NCI-H460 (cell line): ENCODE measurements around the gene TTF1. TPM values are rescaled to one million over a fixed set of nuclear protein-coding genes. Genes with fewer than 3 reads are reported as not detected.
A peak's percentile ranks its signal among the peaks of the same experiment; 100 is the strongest.

Source experiments
- DNase-seq: peaks from one replicate; pipeline ENCODE4 v3.0.0-alpha.2; 2016; ENCODE audit warnings: low read depth; ENCODE audit errors: extremely low read depth
- polyA plus RNA-seq: library from polyadenylated mRNA; depleted of rRNA; stranded (reverse); fragments of >200 nt; gene quantifications from 2 replicates; pipeline ENCODE4 v1.2.3, GENCODE V29; 2014; cell fraction: nucleus; rRNA removed
- total RNA-seq: library from RNA; depleted of rRNA; stranded (reverse); fragments of >200 nt; shearing (Covaris generic); gene quantifications from 2 replicates; pipeline ENCODE4 v1.2.3, GENCODE V29; 2014; rRNA removed

Gene TTF1
- total RNA-seq = 9.9 and 15.7 TPM in 2 replicates
- polyA plus RNA-seq = 9.7 and 11.6 TPM in 2 replicates

DNA sequence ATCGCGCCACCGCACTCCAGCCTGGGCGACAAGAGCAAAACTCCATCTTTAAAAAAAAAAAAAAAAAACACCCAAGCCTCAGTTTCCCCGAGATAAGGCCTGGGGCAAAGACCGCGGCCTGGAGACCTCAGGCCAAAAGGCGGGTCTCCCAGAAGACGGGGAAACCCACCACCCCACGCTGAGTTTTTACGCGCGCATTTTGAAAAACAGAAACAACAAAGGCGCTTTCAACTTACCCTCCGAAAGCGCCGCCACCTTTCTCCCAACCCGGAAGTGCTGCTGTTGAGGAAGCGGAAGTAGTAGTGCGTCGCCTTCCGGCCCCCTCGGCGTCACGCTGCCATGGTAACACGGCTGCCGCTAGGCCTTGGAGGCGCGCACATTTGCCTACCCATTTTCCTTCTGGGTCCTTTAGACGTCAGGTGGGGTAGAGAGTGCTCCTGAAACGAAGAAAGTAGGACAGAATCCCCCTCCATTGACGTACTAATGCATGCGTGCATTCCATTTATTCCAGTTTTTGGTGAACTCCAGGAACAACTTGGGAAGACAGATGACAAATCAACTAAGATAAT, at the start of gene TTF1:
TSS of gene TTF1 (minus strand) at position 287 of the 569 bp plus-strand sequence. CDS start 4,019 bp downstream, outside the sequence.
- DNase-seq = peak; percentile 89

DNA sequence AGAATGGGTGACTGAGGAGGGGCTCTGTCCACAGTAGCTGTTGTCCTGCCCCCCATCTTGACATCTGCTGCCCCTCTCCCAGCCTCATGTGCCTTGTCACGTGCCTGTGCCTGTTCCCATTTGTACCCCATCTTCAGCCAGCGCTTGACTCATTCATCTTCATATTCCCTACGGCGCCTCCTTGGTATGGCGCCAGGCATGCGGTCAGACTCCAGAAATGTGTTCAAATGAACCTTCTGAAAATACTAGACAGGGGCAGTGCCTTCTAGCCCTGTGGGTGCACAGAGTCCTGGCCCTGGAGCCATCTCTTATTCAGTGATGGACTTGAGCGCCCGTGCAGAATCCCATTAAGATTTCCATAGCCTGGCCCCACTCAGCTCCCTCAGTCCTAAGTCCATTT, 49.6 kb upstream of the TTF1 start:
- DNase-seq = no peak

DNA sequence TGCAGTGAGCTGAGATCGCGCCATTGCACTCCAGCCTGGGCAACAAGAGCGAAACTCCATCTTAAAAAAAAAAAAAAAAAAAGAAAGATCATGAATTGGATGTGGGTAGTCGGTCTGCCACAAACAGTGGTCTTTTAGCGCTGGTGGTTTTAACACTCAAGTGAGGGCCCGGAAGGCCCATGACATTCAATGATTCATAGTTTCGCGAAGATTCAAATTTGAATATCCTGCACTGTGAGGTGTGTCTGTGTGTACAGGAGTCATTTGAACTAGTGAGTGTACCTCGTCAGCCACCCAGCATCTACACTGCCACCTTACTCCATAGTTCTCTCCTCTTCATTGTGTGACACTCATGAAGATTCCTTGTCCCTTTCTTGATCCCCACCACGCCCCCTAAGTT, 44.6 kb upstream of the TTF1 start:
- no peak for DNase-seq

DNA sequence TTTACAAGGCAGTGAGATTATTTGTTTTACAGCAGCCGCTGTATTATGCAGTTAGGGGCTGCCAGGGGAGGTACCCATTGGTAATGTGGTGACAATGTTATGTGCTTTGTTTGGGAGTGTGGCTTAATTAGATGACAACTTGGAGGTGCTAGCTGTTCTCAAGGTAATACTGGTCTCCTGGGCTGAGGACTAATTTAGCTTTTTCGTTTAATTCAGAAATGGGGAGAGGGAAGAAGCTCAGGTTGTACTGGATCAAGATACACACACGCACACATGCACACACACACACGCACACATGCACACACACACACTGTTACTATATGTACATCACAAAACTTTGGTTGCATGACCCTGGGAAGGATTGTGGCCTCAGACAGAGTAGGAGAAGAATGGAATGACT, 41.3 kb upstream of the TTF1 start:
- no peak for DNase-seq

- no peak for DNase-seq
These were observed 40.7 kb upstream of the TTF1 start for GRCh38 chr9:132447346-132447745.

- no peak for DNase-seq
These were observed 40.2 kb upstream of the TTF1 start for GRCh38 chr9:132446887-132447286.

DNA sequence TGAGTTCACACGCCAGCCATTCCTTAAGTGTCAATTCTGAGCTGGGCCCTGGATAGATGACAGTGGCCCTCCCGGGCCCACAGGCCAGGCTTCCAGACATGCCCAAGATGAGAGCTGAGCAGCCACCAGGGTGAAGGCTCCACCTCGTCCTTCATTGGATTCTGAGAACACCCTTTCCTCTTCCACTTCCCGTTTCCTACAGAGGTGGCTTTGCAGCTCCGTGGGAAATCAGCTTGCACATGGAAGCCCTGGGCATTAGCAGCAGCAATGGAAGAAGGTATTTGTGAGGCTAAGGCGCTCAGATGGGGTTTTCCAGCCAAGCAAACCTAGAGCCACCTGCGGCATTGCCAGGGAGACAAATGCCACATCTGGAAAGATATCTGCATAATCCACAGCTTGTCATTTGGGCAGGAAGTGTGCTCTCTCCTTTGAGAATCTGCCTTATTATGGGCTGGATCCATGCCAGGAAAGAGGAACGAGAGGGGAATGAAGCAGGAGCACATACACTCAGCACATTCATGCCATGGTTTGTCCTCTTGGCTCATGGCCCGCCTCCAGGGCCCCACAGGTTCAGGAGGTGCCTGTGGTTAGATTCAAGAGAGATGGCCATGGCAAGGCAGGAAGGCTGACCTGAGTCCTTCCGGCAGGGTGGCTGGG, 37.4 kb upstream of the TTF1 start:
- DNase-seq = no peak

GRCh38 chr9:132441404-132441803, 34.8 kb upstream of the TTF1 start:
- no peak for DNase-seq

GRCh38 chr9:132440735-132441134, 34.1 kb upstream of the TTF1 start:
- DNase-seq = no peak

- no peak for DNase-seq
These were observed 32.5 kb upstream of the TTF1 start for GRCh38 chr9:132439153-132439552.

- DNase-seq = no peak
These were observed 28.2 kb upstream of the TTF1 start for GRCh38 chr9:132434881-132435280.

- no peak for DNase-seq
These were observed 24.4 kb upstream of the TTF1 start for GRCh38 chr9:132430998-132431397.

- DNase-seq = no peak
These were observed 20.2 kb upstream of the TTF1 start for GRCh38 chr9:132426639-132427414.

DNA sequence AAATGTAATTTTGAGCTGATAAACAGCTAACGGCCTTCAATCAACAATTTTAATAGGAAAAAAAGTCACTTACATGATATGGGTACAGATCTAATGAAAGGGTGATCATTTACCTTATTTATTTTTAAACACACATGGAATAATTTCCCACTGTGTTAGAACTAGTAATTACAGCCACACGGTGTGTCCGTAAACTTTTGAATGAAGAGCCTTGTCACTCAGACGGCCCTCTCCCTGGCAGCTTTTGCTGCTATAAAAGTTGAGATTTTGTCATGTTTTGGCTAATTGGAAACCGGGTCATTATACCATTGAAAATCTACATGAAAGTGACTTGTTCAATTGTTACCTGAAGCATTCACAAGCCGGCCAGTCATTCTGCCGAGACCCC, 19.0 kb upstream of the TTF1 start:
- no peak for DNase-seq

GRCh38 chr9:132424857-132425674, 18.4 kb upstream of the TTF1 start:
- DNase-seq = no peak

- DNase-seq = no peak
These were observed 16.9 kb upstream of the TTF1 start for GRCh38 chr9:132423503-132423902.

DNA sequence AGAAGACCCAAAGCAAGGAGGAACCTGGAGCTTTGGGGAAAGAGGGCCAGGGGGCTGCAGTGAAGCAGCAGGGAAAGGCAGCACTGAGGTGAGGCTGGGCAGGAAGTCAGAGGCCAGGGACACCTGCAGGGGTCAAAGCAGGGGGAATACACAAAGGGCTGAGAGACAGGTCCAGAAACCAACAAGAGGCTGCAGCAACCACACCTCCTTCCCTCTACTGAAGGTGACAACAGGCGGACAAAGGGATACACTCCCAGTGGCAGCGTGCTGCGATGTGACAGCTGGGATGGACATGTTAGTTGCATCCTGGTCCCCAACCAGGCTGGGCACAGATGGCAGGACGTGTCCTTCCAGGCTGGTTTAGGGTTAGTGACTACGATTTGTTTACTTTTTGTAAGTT, 15.9 kb upstream of the TTF1 start:
- no peak for DNase-seq

GRCh38 chr9:132418726-132419363, 12.2 kb upstream of the TTF1 start:
- DNase-seq = no peak

DNA sequence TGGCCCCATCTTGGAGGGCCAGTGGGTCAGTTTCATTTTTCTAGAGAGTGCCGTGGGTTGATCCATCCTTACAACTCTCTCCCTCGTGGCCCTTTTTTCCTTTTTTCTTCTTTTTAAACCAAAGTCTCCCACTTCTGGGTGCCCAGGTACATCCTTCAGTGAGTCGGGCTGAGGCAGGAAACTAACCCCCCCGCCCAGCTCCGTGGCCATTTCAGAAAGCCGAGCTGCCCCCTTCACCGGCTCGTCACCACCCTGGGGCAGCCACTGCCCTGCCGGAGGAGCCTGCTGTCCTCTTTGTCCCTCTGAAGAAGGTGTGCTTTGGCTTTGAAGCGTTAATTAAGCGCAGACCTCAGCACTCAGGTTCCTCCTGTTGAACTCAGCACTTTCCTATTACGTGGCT, 8.5 kb upstream of the TTF1 start:
- DNase-seq = no peak

DNA sequence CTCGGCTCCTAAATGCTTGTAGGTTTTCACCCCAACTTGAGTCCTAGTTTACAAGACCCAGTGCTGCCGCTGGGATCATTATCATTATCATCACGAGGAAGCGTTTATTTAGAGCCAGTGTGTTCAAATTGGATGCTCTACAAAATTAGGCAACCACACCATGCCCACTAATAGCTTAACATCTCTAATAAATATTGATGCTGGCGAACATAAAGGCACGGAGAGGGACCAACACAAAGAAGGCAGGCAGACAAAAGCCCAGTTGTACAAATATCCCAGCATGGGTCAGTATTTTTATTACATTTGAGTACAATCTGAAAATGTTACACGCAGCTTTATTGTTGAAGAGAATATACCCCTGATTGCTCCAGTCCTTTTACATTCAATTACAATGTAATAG, 8.1 kb upstream of the TTF1 start:
- DNase-seq = no peak

DNA sequence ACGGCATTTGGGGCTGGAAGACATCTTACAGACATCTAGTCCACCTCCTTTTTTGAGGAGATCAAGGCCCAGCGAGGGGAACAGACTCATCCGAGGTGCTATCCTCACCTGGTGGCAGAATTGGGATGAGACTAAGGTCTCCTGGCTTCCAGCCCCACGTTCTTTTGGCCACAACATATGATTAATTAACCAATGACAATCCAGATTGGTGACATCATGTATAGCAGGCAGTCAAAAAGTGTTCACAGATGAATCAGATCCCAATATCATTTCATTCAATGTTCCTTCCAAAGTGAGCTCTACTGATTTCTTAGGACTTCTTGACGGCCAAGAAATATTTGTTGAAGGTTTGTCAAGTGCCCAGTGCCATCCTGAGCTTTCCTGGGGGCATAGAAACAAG, 7.3 kb upstream of the TTF1 start:
- DNase-seq = no peak
